Adrenal gland (tissue), 5 donors: ENCODE measurements around the gene NONO.

ENCODE experiments used
- POLR2A ChIP-seq, 2 donors: fragments of 450-650 bp; IDR thresholded peaks; one replicate each; pipeline ENCODE4 v1.6.1; 2017; ENCODE audit warnings: antibody characterized with exemption in 2 of 2, mild to moderate bottlenecking in 2 of 2, moderate library complexity in 1 of 2
- TF ChIP-seq, protein P1 (sequence below), 6 experiments: fragments of 450-650 bp in 4 of 6; fragments of 200-600 bp in 2 of 6; sonication (generic) in 1 of 6; IDR thresholded peaks; 1 replicate in 5 of 6; 2 replicates in 1 of 6; pipeline versions ENCODE4 v1.5.1 to v1.8.0; 2016 to 2021; ENCODE audit warnings: antibody characterized with exemption in 6 of 6, mild to moderate bottlenecking in 2 of 6, moderate library complexity in 1 of 6
- donor health status: DM: no; HTN: no; CAD: no.

GRCh38 chrX:71285929-71286328, 2.5 kb downstream of the NONO start:
- TF ChIP-seq, protein P1, sequence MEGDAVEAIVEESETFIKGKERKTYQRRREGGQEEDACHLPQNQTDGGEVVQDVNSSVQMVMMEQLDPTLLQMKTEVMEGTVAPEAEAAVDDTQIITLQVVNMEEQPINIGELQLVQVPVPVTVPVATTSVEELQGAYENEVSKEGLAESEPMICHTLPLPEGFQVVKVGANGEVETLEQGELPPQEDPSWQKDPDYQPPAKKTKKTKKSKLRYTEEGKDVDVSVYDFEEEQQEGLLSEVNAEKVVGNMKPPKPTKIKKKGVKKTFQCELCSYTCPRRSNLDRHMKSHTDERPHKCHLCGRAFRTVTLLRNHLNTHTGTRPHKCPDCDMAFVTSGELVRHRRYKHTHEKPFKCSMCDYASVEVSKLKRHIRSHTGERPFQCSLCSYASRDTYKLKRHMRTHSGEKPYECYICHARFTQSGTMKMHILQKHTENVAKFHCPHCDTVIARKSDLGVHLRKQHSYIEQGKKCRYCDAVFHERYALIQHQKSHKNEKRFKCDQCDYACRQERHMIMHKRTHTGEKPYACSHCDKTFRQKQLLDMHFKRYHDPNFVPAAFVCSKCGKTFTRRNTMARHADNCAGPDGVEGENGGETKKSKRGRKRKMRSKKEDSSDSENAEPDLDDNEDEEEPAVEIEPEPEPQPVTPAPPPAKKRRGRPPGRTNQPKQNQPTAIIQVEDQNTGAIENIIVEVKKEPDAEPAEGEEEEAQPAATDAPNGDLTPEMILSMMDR (IDR thresholded peaks at IDR 0.05): no peak
- TF ChIP-seq POLR2A (IDR thresholded peaks at IDR 0.05): no peak
